ENCODE results near the gene OPRD1.

DNA sequence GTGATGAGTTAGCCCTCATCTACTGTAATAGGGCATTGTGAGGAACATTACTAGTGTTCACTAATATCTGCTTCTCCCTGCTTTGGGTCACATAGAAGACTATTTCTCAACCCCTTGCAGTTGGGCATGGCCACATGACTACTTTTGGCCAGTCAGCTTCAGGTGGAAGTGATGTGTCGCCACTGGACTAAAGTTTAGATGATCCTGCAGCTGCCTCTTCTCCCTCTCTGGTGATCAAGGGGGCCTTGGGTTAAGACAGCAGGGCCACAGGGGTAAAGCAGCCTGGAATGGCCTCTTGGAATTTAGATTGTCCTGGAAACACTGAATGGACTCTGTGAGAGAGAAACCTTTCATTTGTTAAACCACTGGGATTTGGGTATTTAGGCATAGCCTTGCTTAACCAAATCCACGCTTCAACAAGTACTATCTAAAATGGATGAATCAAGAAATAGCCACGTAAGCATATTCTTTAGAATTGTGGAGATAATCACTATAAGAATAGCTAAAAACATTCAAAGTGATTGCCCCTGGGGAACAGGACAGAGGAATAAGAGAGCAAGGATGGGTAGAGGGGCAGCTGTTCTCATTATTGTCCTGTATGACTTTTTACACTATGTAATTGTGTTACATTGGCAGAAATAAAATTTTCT, 41.2 kb downstream of the OPRD1 start:
- TF ChIP-seq, protein P1, sequence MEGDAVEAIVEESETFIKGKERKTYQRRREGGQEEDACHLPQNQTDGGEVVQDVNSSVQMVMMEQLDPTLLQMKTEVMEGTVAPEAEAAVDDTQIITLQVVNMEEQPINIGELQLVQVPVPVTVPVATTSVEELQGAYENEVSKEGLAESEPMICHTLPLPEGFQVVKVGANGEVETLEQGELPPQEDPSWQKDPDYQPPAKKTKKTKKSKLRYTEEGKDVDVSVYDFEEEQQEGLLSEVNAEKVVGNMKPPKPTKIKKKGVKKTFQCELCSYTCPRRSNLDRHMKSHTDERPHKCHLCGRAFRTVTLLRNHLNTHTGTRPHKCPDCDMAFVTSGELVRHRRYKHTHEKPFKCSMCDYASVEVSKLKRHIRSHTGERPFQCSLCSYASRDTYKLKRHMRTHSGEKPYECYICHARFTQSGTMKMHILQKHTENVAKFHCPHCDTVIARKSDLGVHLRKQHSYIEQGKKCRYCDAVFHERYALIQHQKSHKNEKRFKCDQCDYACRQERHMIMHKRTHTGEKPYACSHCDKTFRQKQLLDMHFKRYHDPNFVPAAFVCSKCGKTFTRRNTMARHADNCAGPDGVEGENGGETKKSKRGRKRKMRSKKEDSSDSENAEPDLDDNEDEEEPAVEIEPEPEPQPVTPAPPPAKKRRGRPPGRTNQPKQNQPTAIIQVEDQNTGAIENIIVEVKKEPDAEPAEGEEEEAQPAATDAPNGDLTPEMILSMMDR (IDR thresholded peaks at IDR 0.05; ENCODE audit: insufficient read depth, low read length, poor library complexity, severe bottlenecking): no peak
- TF ChIP-seq EZH2phosphoT487 (conservative IDR thresholded peaks at IDR 0.05; ENCODE audit: low read length): no peak
